NCI-H1105 treated with DMSO at 0.1 percent for 48 hours (cell line): ENCODE data around the gene TMEM39A.
A peak's percentile ranks its signal among the peaks of the same experiment; 100 is the strongest.

Source experiments
- DNase-seq: peaks from one replicate; lab custom pipeline; 2025; lab: John Stamatoyannopoulos, UW

Gene TMEM39A

GRCh38 chr3:119400466-119400865 lies 62.9 kb downstream of the TMEM39A start:
- no peak for DNase-seq

- no peak for DNase-seq
These were observed 66.5 kb downstream of the TMEM39A start for GRCh38 chr3:119396870-119397269.

- DNase-seq: no peak
These were observed 67.5 kb downstream of the TMEM39A start for GRCh38 chr3:119395923-119396358.

GRCh38 chr3:119388577-119388976 lies 74.8 kb downstream of the TMEM39A start:
- no peak for DNase-seq

GRCh38 chr3:119382134-119382533 lies 81.3 kb downstream of the TMEM39A start:
- no peak for DNase-seq

GRCh38 chr3:119380697-119381096 lies 82.7 kb downstream of the TMEM39A start:
- DNase-seq: peak; percentile 23
